Thoracic aorta (tissue), 2 donors: ENCODE results near the gene BTRC. TPM values are rescaled to one million over a fixed set of nuclear protein-coding genes. Genes with fewer than 3 reads are reported as not detected.

ENCODE experiments used
- ATAC-seq: fragments of 150-250 bp; one replicate; pipeline ENCODE4 v1.8.0; 2017; ENCODE audit warnings: low read depth; ENCODE audit not compliant: insufficient number of reproducible peaks, low FRiP score
- DNase-seq: peaks from one replicate; pipeline ENCODE4 v3.0.0-alpha.2; 2020; ENCODE audit warnings: low spot score
- H3K27ac ChIP-seq, 2 donors: fragments of 200-600 bp; sonication (generic); 1 replicate in 1 of 2; 2 replicates in 1 of 2; pipeline ENCODE4 v1.5.1; 2016; ENCODE audit warnings: mild to moderate bottlenecking in 2 of 2, moderate library complexity in 2 of 2
- H3K27me3 ChIP-seq: fragments of 200-600 bp; sonication (generic); replicated peaks from 2 replicates; pipeline ENCODE4 v1.6.0; 2016; ENCODE audit warnings: mild to moderate bottlenecking; ENCODE audit not compliant: insufficient read depth
- H3K36me3 ChIP-seq: fragments of 200-600 bp; sonication (generic); one replicate; pipeline ENCODE4 v1.5.1; 2016
- H3K4me1 ChIP-seq, 2 donors: fragments of 200-600 bp; sonication (generic); 1 replicate in 1 of 2; 2 replicates in 1 of 2; pipeline versions ENCODE4 v1.5.1 to v1.6.0; 2016; ENCODE audit warnings: low read depth in 2 of 2, mild to moderate bottlenecking in 1 of 2; ENCODE audit not compliant: control insufficient read depth in 1 of 2
- H3K4me3 ChIP-seq: fragments of 200-600 bp; sonication (generic); 2 replicates; pipeline ENCODE4 v1.5.1; 2016; ENCODE audit warnings: mild to moderate bottlenecking
- H3K9me3 ChIP-seq: fragments of 200-600 bp; sonication (generic); 2 replicates; pipeline ENCODE4 v1.5.1; 2016
- total RNA-seq, 2 donors: library from RNA; depleted of rRNA; stranded (reverse); fragments of >200 nt; gene quantifications; one replicate each; pipeline versions ENCODE4 v1.1.0 to v1.2.3, GENCODE V29; 2016
- TF ChIP-seq, protein P1 (sequence below): fragments of 200-600 bp; sonication (generic); IDR thresholded peaks from one replicate; pipeline ENCODE4 v1.5.1; 2019; ENCODE audit warnings: antibody characterized with exemption

The BTRC gene
- total RNA-seq, 2 donors from 2014 or later: 8.4 to 12.9 TPM

DNA sequence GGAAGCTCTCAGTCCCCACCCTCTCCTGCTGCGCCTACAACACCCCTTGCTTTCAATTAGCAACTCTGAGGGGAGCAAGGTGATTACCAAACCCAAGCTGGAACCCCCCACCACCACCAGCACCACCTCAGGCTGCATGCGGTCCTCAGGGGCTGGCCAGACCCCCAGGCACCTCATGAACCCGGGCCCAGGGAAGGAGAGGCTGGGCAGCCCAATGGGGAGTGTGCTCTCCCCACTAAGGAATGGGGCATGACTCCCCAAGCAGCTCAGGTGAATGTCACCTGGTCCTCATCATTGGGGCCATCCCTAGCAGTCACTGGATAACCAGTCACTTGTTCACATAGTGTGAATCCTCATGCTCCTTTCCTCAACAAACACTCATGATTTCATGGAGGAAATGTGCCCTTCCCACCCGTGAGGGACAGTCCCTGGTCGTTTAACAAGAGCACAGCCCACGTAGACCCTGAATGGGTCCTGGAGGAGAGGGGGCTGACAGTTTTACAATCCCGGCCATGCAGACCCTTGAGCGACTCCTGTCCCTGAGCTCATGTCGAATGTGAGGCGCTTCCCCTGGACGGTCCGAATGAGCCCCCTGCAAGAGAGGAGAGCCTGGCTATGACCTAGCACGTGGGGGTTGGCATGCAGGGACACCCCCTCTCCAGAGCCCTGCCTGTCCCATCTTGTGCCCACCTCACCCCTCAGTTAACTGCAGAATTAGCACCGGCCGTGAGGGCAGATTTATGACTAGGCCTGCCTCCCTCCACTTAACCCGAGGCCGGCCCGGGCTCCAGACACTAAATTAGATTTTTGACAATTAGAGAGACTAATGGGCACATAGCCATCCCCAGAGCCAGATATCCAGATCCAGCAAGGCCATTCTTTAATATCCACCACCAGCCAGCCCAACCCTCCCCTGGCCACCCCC lies 205.0 kb downstream of the BTRC start:
- no peak for ATAC-seq
- Histone ChIP-seq H3K27ac (no peak overlapping the region), H3K4me3 (no peak overlapping the region), H3K9me3 (no peaks in the 10 kb centered on the region), H3K4me1 (no peaks in the 10 kb centered on the region), H3K36me3 (peaks cover 4% of the 10 kb centered on the region), H3K27me3 (no peaks in the 10 kb centered on the region)
- TF ChIP-seq, protein P1, sequence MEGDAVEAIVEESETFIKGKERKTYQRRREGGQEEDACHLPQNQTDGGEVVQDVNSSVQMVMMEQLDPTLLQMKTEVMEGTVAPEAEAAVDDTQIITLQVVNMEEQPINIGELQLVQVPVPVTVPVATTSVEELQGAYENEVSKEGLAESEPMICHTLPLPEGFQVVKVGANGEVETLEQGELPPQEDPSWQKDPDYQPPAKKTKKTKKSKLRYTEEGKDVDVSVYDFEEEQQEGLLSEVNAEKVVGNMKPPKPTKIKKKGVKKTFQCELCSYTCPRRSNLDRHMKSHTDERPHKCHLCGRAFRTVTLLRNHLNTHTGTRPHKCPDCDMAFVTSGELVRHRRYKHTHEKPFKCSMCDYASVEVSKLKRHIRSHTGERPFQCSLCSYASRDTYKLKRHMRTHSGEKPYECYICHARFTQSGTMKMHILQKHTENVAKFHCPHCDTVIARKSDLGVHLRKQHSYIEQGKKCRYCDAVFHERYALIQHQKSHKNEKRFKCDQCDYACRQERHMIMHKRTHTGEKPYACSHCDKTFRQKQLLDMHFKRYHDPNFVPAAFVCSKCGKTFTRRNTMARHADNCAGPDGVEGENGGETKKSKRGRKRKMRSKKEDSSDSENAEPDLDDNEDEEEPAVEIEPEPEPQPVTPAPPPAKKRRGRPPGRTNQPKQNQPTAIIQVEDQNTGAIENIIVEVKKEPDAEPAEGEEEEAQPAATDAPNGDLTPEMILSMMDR: no peak
- DNase-seq: no peak

DNA sequence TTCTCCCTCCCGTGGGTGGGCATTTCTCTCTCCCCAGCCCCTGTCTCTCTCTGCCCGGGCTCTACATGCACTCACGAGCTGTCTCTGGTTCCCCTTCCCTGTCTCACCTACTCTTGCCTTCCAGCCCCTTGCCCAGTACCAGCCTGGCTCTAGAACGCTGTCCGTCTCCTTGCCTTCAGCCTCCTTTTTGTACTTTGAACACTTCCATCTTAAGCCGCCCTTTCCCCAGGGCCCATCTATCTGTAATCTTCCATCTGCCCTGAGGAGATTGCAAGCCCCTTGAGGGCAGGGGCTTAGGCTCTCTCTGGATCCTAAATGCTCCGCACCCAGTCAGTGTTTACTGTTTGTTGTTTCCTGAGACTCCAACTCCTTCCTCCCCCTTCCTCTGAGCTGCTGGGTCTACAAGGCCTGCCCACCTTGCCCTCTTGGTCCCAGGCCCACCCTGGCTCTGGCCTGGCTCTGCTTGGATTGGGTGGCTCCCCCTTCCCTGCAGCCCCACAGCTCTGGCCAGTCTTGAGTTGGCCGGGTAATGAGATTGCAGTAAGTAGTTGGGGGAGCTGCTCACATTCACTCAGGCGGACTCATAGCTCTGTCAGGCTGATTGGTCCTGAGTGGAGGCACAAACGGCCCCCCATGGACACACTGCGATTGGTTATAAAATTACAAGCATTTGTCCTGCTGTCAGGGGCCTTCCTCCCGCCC lies 205.8 kb downstream of the BTRC start:
- no peak for DNase-seq
- H3K27me3 ChIP-seq: peaks cover under 1% of the 10 kb centered on the region

DNA sequence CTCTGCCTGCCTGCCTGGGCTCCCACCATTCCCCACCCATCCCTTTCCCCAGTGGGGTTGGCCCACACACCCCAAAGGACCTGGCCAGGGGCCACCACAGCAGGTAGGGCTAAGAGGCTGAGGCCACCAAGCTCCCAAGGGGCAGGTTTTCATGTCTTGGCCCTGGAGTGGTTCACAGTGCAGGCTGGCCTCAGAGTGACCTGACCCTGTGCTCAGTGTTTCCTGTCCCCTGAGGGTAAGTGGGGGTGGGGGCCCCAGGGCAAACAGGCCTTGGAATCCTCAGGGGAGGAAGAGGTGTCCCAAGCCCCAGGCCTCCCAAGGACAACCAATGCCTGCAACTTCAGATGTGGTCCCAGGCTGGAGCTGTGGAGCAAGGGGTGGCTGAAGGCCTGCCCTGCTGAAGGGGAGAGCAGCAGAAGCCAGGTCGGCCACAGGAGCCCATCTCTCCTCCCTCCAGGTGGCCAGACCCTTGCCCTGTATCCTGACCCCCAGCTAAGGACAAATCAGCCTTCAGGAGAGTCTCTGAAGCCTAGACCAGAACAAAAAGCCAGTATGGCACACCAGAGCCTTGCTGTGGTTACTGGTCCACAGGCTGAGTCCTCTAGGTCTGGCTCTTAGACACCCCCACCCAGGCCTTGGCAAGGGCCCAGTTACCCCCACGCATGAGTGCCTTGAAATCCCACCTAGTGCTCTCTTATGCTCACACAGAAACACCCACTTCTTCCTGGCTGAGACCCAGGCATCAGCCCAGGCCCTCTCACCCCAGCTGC lies 206.5 kb downstream of the BTRC start:
- ATAC-seq: no peak
- Histone ChIP-seq H3K4me3 (no peak overlapping the region), H3K4me1 (no peaks in the 10 kb centered on the region), H3K27ac (no peak overlapping the region), H3K9me3 (no peaks in the 10 kb centered on the region), H3K36me3 (no peaks in the 10 kb centered on the region), H3K27me3 (peaks cover 8% of the 10 kb centered on the region)
- TF ChIP-seq, protein P1: no peak
- no peak for DNase-seq

More for the DNA sequence above, 205.8 kb downstream of the BTRC start:
- ATAC-seq: no peak
- Histone ChIP-seq H3K4me1 (no peaks in the 10 kb centered on the region), H3K36me3 (no peaks in the 10 kb centered on the region), H3K27ac (no peak overlapping the region), H3K9me3 (no peaks in the 10 kb centered on the region), H3K4me3 (no peak overlapping the region)
- TF ChIP-seq, protein P1: no peak

DNA sequence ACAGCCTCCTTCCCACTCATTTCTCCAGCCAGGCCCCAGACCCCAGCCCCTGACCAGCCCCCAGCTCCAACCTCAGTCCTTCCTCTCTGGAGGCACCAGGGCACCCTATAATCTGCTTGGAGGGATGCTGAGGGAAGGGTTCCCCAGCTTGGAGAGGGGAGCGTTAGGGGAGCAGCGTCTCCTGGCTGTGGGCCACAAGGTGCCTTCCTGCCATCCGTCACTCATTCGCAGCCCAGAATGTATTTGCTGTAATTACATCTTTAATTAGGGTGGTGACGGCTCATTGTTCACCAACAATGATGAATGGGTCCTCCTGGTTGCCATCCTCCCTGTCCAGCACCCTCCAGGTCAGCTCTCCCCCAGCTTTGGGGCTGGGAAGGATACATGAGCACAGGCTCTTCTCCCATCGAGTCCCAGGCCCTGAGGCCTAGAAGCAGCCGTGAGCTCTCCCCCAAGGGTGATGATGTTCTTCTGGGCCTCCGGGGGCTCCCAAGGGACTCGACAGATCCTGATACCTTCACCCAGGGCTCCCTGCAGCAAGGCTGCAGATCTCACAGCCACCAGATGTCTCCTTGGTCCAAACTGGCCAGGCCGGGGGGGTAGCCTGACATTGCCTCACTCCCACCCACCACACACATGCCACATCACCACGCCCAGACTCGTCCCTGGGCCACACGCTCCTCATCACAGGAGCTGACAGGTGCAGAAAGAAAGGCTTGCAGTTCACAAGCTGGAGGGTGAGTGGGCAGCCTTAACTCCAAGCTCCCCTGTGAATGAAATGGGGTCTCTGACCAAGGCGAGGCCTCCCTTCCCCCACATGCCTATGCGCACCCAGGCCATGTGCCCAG lies 207.3 kb downstream of the BTRC start:
- peaks cover 14% of the 10 kb centered on the region for H3K27me3 ChIP-seq
- DNase-seq: no peak

More for the DNA sequence above, 207.3 kb downstream of the BTRC start:
- TF ChIP-seq, protein P1: no peak
- Histone ChIP-seq H3K4me3 (no peak overlapping the region), H3K36me3 (no peaks in the 10 kb centered on the region), H3K9me3 (no peaks in the 10 kb centered on the region), H3K27ac (no peak overlapping the region), H3K4me1 (peaks cover 0 to 2% of the 10 kb centered on the region in 2 donors)
- no peak for ATAC-seq
